Measurements from ENCODE around the gene RNF13.

The RNF13 gene

GRCh38 chr3:149812606-149813366 lies at the start of gene RNF13:
TSS of gene RNF13 (plus strand) at chr3:149813215. CDS start at chr3:149846027, 32,812 bp downstream.
- peak; percentile 74 to 99 (median 97) for DNase-seq

- DNase-seq = no peak
These were observed 49.3 kb upstream of the RNF13 start for GRCh38 chr3:149763565-149764195.

- DNase-seq = no peak
These were observed 48.7 kb upstream of the RNF13 start for GRCh38 chr3:149764302-149764701.

GRCh38 chr3:149765762-149766334 lies 47.2 kb upstream of the RNF13 start:
- peak in 5 of 56 donors; percentile 1 to 30 (median 4) for DNase-seq

GRCh38 chr3:149767720-149768119 lies 45.3 kb upstream of the RNF13 start:
- DNase-seq = peak in 54 of 56 donors; percentile 10 to 94 (median 73)

GRCh38 chr3:149768704-149769103 lies 44.3 kb upstream of the RNF13 start:
- no peak for DNase-seq

- no peak for DNase-seq
These were observed 42.8 kb upstream of the RNF13 start for GRCh38 chr3:149770246-149770645.

GRCh38 chr3:149771652-149772271 lies 41.3 kb upstream of the RNF13 start:
- peak in 18 of 56 donors; percentile 1 to 53 (median 6) for DNase-seq

- DNase-seq = no peak
These were observed 40.2 kb upstream of the RNF13 start for GRCh38 chr3:149772861-149773260.

GRCh38 chr3:149776170-149776569 lies 36.8 kb upstream of the RNF13 start:
- DNase-seq = no peak

GRCh38 chr3:149777414-149778214 lies 35.4 kb upstream of the RNF13 start:
- no peak for DNase-seq

GRCh38 chr3:149781211-149781610 lies 31.8 kb upstream of the RNF13 start:
- no peak for DNase-seq

GRCh38 chr3:149781741-149782140 lies 31.3 kb upstream of the RNF13 start:
- DNase-seq = no peak

- no peak for DNase-seq
These were observed 29.4 kb upstream of the RNF13 start for GRCh38 chr3:149783576-149783975.

- DNase-seq = no peak
These were observed 28.8 kb upstream of the RNF13 start for GRCh38 chr3:149784064-149784704.

- no peak for DNase-seq
These were observed 22.7 kb upstream of the RNF13 start for GRCh38 chr3:149790268-149790667.

GRCh38 chr3:149790698-149791097 lies 22.3 kb upstream of the RNF13 start:
- DNase-seq = no peak

GRCh38 chr3:149792452-149793270 lies 20.4 kb upstream of the RNF13 start, which contains the start of gene ANKUB1:
TSS of gene ANKUB1 (minus strand) at chr3:149792554. CDS start at chr3:149792366, 188 bp downstream.
- DNase-seq = no peak

- no peak for DNase-seq
These were observed 17.0 kb upstream of the RNF13 start for GRCh38 chr3:149796026-149796425.

GRCh38 chr3:149800693-149801092 lies 12.3 kb upstream of the RNF13 start:
- DNase-seq = no peak

All from nucleus accumbens (tissue), 56 donors.